Spleen (tissue), 11 donors: ENCODE measurements around the gene SUMF1. TPM values are rescaled to one million over a fixed set of nuclear protein-coding genes. Genes with fewer than 3 reads are reported as not detected.

Source experiments
- DNase-seq: peaks from one replicate; pipeline ENCODE4 v3.0.0-alpha.2; 2020
- H3K27ac ChIP-seq, 8 donors: fragments of 200-600 bp; sonication (generic) in 7 of 8; 1 replicate in 4 of 8; 2 replicates in 4 of 8; pipeline versions ENCODE4 v1.5.0 to v1.8.0; 2016 to 2021; ENCODE audit warnings: inconsistent platforms in 4 of 8, mild to moderate bottlenecking in 4 of 8, moderate library complexity in 1 of 8
- H3K27me3 ChIP-seq, 7 donors: fragments of 200-600 bp; sonication (generic) in 6 of 7; replicated peaks in 1 of 7; 1 replicate in 4 of 7; 2 replicates in 3 of 7; pipeline versions ENCODE4 v1.5.0 to v1.8.0; 2016 to 2021; ENCODE audit warnings: inconsistent platforms in 3 of 7, mild to moderate bottlenecking in 1 of 7
- H3K36me3 ChIP-seq, 6 donors: fragments of 200-600 bp; sonication (generic) in 5 of 6; 1 replicate in 4 of 6; 2 replicates in 2 of 6; pipeline versions ENCODE4 v1.5.0 to v1.8.0; 2016 to 2021; ENCODE audit warnings: inconsistent platforms in 2 of 6
- H3K4me1 ChIP-seq, 6 donors: fragments of 200-600 bp; sonication (generic) in 5 of 6; 1 replicate in 3 of 6; 2 replicates in 3 of 6; pipeline versions ENCODE4 v1.5.0 to v1.8.0; 2016 to 2021; ENCODE audit warnings: inconsistent platforms in 3 of 6
- H3K4me3 ChIP-seq, 8 donors: fragments of 200-600 bp; sonication (generic) in 7 of 8; 1 replicate in 4 of 8; 2 replicates in 4 of 8; pipeline versions ENCODE4 v1.5.0 to v1.8.0; 2016 to 2021; ENCODE audit warnings: inconsistent platforms in 4 of 8, mild to moderate bottlenecking in 4 of 8, moderate library complexity in 2 of 8
- H3K9me3 ChIP-seq, 8 donors: fragments of 200-600 bp; sonication (generic) in 7 of 8; 1 replicate in 4 of 8; 2 replicates in 4 of 8; pipeline versions ENCODE4 v1.5.0 to v1.8.0; 2016 to 2021; ENCODE audit warnings: inconsistent platforms in 4 of 8
- POLR2A ChIP-seq, 3 donors: fragments of 450-650 bp; IDR thresholded peaks; one replicate each; pipeline ENCODE4 v1.5.1; 2017; ENCODE audit warnings: antibody characterized with exemption in 3 of 3, mild to moderate bottlenecking in 1 of 3
- POLR2AphosphoS5 ChIP-seq, 3 donors: sonication (generic); formaldehyde crosslinking; IDR thresholded peaks; one replicate each; pipeline ENCODE4 v1.5.1; 2017; ENCODE audit warnings: antibody characterized with exemption in 3 of 3
- WGBS, 5 donors: extraction: QIAGEN DNeasy Blood & Tissue Kit in 3 of 5; methylation state at CpG; one replicate each; pipeline versions ENCODE4 v1.1.5 to v1.1.7; 2013 to 2018; 5-methylcytosine and 5-hydroxymethylcytosine counted together
- intact Hi-C: fragments of 100-400 bp; cut with DNase I; formaldehyde crosslinking; loops from one replicate; pipeline ENCODE4 v1.15.0; 2023; ENCODE audit warnings: low total_unique reads
- polyA plus RNA-seq, 3 donors: library from polyadenylated mRNA; stranded (reverse); fragments of 200-250 nt; gene quantifications; one replicate each; pipeline ENCODE4 v1.2.1, GENCODE V29; 2013
- total RNA-seq, 7 donors: library from RNA; depleted of rRNA in 3 of 7; stranded (reverse); fragments of >200 nt in 3 of 7; fragmentation: NEBNext Ultra II Directional in 4 of 7; extraction: Animal tissue kit (Norgen Biotek cat#: 25700) in 4 of 7; gene quantifications; one replicate each; pipeline versions ENCODE4 v1.1.0 to v1.2.1, GENCODE V29; 2016 to 2021
- TF ChIP-seq, protein P1 (sequence below), 11 experiments: fragments of 200-600 bp in 7 of 11; fragments of 450-650 bp in 4 of 11; sonication (generic) in 4 of 11; IDR thresholded peaks in 8 of 11; conservative IDR thresholded peaks in 3 of 11; 1 replicate in 7 of 11; 2 replicates in 4 of 11; pipeline versions ENCODE4 v1.4.0 to v1.8.0; 2016 to 2021; ENCODE audit warnings: antibody characterized with exemption in 11 of 11, inconsistent platforms in 4 of 11, mild to moderate bottlenecking in 1 of 11
- donor health status: healthy with polysubstance abuse.
- donor health status: DM: no; HTN: no; CAD: no; lungs with moderate emphysema.
- donor health status: DM: no; HTN: no; CAD: no.
- donor health status: Bipolar disorder and iron deficiency.
- donor health status: healthy.
- donor health status: DM: no; HTN: no; CAD: no.
- donor health status: DM: yes; HTN: yes; CAD: no.

Gene SUMF1
- total and polyA plus RNA-seq, 10 donors, result 6.3 to 53.0 (median 33.9) TPM

DNA sequence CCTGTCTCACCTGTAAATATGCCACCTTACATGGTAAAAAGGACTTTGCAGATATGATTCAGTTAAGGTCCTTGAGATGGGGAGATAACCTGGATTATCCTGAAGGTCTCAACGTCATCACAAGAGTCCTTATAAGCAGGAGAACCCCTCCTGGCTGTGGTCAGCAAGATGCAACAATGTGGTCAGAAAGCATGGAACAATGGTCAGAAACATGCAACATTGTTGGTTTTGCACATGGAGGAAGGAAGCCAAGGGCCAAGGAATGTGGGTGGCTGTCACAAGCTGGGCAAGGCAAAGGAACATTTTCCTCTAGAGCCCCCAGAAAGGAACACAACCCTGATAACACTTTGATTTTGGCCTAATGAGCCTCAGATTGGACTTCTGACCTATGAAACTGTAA is 9.4 kb upstream of the SUMF1 start:
- 32 to 67% (median 39%) methylated on average over 1 of the region's 1 CpG for WGBS, 5 donors
- Histone ChIP-seq H3K27ac (peak overlapping the region in 3 of 8 donors; percentile 79 to 92 (median 89)), H3K4me1 (peaks cover 0 to 50% (median 13%) of the 10 kb centered on the region in 6 donors), H3K9me3 (no peaks in the 10 kb centered on the region), H3K27me3 (no peaks in the 10 kb centered on the region), H3K4me3 (no peak overlapping the region), H3K36me3 (no peaks in the 10 kb centered on the region)
- intact Hi-C loops, result no loop called here
- DNase-seq, result no peak
- TF ChIP-seq POLR2A (IDR thresholded peaks at IDR 0.05) (no peak), POLR2AphosphoS5 (IDR thresholded peaks at IDR 0.05) (no peak)
- TF ChIP-seq, protein P1, sequence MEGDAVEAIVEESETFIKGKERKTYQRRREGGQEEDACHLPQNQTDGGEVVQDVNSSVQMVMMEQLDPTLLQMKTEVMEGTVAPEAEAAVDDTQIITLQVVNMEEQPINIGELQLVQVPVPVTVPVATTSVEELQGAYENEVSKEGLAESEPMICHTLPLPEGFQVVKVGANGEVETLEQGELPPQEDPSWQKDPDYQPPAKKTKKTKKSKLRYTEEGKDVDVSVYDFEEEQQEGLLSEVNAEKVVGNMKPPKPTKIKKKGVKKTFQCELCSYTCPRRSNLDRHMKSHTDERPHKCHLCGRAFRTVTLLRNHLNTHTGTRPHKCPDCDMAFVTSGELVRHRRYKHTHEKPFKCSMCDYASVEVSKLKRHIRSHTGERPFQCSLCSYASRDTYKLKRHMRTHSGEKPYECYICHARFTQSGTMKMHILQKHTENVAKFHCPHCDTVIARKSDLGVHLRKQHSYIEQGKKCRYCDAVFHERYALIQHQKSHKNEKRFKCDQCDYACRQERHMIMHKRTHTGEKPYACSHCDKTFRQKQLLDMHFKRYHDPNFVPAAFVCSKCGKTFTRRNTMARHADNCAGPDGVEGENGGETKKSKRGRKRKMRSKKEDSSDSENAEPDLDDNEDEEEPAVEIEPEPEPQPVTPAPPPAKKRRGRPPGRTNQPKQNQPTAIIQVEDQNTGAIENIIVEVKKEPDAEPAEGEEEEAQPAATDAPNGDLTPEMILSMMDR (IDR thresholded peaks at IDR 0.05 in 8 of 11, conservative IDR thresholded peaks at IDR 0.05 in 3 of 11), result no peak

DNA sequence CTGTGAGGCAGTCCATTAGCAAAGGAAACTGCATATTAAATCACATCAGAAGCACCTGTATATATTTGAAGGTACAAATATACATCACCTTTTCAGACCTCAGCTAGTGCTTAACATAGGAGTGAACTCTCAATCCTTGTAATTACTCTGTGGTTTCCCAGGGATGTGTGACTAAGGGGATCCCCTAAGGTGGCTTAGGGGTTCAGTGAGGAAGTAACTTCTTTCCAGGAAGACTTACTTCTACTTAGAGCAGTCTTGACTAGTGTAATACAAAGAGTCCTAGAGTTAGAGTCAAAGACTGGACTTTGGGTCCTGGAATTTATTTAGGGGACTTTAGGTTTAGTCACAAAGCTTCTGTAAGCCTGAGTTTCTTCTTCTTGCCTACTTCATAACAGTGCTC is 8.7 kb upstream of the SUMF1 start:
- intact Hi-C loops, result no loop called here
- TF ChIP-seq, protein P1 (IDR thresholded peaks at IDR 0.05 in 8 of 11, conservative IDR thresholded peaks at IDR 0.05 in 3 of 11), result no peak
- TF ChIP-seq POLR2AphosphoS5 (IDR thresholded peaks at IDR 0.05) (no peak), POLR2A (IDR thresholded peaks at IDR 0.05) (no peak)

DNA sequence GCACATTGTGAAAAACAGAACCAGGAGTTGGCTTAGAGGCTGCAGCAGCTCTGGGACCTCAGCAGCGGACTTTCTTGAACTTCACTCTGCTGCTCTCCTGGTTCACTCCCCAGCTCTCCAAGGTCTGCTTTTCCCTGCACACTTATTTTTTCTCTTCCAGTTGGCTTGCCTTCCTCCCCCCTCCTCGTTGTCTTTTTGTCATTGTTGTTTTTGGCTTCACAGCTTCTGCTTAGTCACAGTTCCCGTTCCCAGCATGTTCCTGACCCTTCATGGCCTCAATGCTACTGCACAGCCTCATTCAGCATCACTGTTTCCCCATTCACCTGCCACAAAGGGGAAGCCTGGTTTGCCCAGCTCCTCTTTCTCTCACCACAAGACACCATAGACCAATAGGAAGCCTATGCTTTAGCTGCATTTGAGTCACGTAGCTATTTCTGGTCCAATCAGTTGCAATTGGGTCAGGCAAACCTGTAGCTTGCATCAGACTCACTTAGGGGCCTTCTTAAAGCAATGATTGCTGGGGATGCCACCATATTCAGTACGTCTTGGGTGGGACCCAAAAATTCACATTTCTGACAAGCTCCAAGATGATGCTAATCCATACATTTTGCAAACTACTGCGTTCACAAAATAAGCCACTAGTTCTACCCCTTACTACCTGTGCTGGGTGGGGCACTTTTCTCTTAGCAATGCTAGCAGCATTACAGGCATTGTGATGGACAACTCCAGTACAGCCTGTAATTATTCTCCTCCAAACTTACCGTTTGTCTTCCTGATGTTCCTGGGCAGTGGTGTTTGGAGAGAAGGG is 7.8 kb upstream of the SUMF1 start:
- peaks cover 0 to 50% (median 13%) of the 10 kb centered on the region in 6 donors for H3K4me1 ChIP-seq
- peak overlapping the region in 7 of 8 donors; percentile 74 to 92 (median 80) for H3K27ac ChIP-seq
- TF ChIP-seq POLR2AphosphoS5 (IDR thresholded peaks at IDR 0.05) (peak in 2 of 3 donors; percentile 10 to 83), POLR2A (IDR thresholded peaks at IDR 0.05) (no peak)
- TF ChIP-seq, protein P1 (IDR thresholded peaks at IDR 0.05 in 8 of 11, conservative IDR thresholded peaks at IDR 0.05 in 3 of 11), result no peak
- DNase-seq, result no peak
- H3K4me3 ChIP-seq, result peak overlapping the region in 1 of 8 donors; percentile 57
- intact Hi-C loops, result no loop called here
- H3K27me3 ChIP-seq, result no peaks in the 10 kb centered on the region
- no peaks in the 10 kb centered on the region for H3K9me3 ChIP-seq
- no peaks in the 10 kb centered on the region for H3K36me3 ChIP-seq
- WGBS, 5 donors, result 42 to 52% (median 47%) methylated on average over 7 of the region's 7 CpGs

More for the DNA sequence above, 8.7 kb upstream of the SUMF1 start:
- H3K9me3 ChIP-seq, result no peaks in the 10 kb centered on the region
- no peaks in the 10 kb centered on the region for H3K36me3 ChIP-seq
- no peaks in the 10 kb centered on the region for H3K27me3 ChIP-seq
- DNase-seq, result no peak
- peaks cover 0 to 50% (median 13%) of the 10 kb centered on the region in 6 donors for H3K4me1 ChIP-seq
- H3K4me3 ChIP-seq, result peak overlapping the region in 1 of 8 donors; percentile 57
- H3K27ac ChIP-seq, result peak overlapping the region in 7 of 8 donors; percentile 72 to 92 (median 79)

DNA sequence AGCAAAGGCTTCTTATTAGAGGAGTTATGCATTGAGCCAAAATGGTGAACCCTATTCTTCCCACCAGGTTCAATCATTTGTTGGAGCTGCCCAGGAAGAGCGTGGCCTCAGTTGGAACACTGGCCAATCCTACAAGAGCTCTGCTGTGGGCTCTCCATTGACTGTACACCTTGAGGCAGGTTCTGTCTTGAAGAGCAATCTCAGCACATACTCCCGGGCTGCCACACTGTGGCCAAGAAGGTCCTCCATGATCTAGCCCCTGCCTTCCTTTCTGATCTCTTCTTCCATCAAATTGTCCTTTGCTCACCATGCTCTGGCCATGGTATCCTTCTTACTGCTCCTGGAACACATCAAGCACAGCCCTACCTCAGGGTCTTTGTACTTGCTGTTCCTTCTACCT is 5.7 kb upstream of the SUMF1 start:
- peak overlapping the region in 1 of 8 donors; percentile 92 for H3K27ac ChIP-seq
- 86 to 95% (median 88%) methylated on average over 2 of the region's 2 CpGs for WGBS, 5 donors
- no peaks in the 10 kb centered on the region for H3K27me3 ChIP-seq
- no peak for DNase-seq
- H3K9me3 ChIP-seq, result no peaks in the 10 kb centered on the region
- intact Hi-C loops, result no loop called here
- H3K4me1 ChIP-seq, result peaks cover 0 to 37% (median 10%) of the 10 kb centered on the region in 6 donors
- no peaks in the 10 kb centered on the region for H3K36me3 ChIP-seq
- no peak for TF ChIP-seq POLR2AphosphoS5 (IDR thresholded peaks at IDR 0.05)
- TF ChIP-seq, protein P1 (IDR thresholded peaks at IDR 0.05 in 8 of 11, conservative IDR thresholded peaks at IDR 0.05 in 3 of 11), result no peak
- TF ChIP-seq POLR2A (IDR thresholded peaks at IDR 0.05), result no peak
- no peak overlapping the region for H3K4me3 ChIP-seq
